GM21360 (cell line): ENCODE measurements around the gene FOXO3.

Experiments used
- ATAC-seq: cut with Tn5 transposase; IDR thresholded peaks from one replicate; pipeline ENCODE4 v1.9.1; 2021; ENCODE audit warnings: mild to moderate bottlenecking, moderate library complexity; ENCODE audit not compliant: unreplicated experiment

FOXO3 gene

GRCh38 chr6:108574457-108575141 is 13.9 kb downstream of the FOXO3 start:
- ATAC-seq: no peak

- no peak for ATAC-seq
These were observed 15.3 kb downstream of the FOXO3 start for GRCh38 chr6:108575905-108576494.

GRCh38 chr6:108576709-108577108 is 16.0 kb downstream of the FOXO3 start:
- no peak for ATAC-seq

DNA sequence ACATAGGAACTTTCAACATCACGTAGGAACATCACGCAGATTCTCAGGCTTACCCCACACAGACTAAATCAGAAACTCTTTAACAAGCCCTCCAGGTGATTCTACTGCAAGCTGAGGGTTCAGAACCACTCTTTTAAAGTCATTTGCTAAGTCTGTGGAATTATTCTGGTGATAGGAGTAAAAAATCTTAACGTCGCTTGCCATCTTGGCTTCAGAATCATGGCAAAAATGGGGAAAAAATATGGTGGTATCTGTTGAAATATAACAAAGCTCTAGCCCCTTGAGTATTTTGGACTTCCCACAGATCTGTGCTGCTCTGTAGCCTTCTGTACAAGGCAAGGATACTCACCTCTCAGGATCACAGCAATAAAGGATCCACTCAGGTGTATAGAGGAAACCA is 17.4 kb downstream of the FOXO3 start:
- no peak for ATAC-seq

GRCh38 chr6:108578595-108579327 is 18.0 kb downstream of the FOXO3 start:
- ATAC-seq: no peak

DNA sequence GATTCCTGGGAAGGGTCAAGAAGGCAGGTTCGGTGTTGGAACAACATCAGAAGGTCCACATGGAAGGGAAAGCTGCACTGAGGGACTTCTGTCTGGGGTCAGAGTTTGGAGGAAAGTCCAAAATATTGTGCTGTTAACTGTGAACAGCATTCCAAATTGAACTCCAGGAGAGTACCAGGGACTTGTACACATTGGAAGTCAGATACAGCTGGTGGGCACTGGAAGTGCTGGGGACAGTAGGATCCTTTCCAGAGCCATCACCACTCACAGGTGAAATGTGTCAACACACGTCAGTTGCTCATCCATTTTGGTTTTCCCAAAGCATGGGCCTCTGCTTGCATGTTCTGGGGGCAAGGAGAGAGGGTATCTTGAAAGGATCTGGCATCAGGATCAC is 18.6 kb downstream of the FOXO3 start:
- no peak for ATAC-seq

DNA sequence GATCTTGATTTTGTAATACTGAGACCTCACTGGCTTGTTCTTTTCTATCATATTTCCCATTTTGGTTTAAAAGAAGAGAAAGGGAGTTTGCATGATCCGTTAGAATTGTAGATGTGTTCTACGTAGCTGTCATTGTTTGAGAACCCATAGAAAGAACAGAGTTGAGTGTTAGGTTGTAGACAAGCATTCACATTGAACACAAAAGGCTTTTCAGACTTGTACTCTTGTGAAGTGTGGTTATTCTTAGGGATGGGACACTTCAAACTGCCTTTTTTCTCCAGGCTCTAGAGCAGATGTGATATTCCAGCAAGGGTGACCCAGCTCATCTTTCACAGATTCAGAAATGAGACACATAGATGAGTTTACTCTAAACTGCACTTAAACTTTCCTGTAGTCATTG is 19.9 kb downstream of the FOXO3 start:
- ATAC-seq: no peak

GRCh38 chr6:108581237-108581931 is 20.7 kb downstream of the FOXO3 start:
- ATAC-seq: no peak

DNA sequence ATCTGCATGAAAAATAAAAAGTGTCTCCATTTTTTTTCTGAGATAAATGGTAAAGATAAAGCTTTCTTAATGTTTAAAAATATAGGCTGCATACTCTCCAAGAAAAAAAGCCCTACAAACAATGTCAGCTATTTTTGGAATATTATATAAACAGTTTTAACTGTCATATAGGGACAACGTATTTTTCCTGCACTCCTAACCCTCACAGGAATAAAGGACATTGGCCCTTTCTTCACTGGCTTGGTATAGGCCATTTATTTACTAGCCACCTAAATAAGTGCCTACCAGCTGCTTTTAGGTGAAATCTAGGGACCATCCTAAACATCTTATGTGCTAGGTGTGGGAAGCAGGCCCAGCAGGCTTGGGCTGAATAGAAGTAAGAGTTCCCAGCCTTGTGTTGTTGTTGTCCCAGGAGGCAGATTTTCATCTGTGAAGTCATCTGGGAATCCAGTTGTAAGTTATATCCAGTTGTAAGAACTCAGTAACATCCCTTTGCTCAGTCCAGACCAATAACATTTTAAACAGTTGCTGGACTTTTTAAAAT is 21.3 kb downstream of the FOXO3 start:
- ATAC-seq: no peak

- no peak for ATAC-seq
These were observed 21.9 kb downstream of the FOXO3 start for GRCh38 chr6:108582618-108583017.

DNA sequence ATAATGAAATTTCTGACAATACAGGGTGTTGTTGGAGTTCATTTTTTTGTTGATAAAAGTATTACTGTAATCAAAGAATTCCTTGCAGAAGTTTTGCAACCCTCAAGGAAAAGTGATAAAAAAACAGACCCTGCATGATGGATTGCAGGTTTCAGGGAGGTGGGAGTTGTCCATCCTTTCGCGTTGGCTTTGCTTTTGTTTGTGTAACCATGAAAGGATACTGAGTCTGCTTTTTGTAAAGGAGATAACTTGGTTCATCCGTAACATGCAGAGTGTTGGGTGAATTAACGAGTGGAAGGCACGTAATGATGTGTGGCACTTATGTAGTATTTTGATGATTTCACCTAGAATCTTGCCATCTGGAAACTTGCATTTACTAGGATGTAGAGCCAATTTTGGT is 23.6 kb downstream of the FOXO3 start:
- no peak for ATAC-seq

DNA sequence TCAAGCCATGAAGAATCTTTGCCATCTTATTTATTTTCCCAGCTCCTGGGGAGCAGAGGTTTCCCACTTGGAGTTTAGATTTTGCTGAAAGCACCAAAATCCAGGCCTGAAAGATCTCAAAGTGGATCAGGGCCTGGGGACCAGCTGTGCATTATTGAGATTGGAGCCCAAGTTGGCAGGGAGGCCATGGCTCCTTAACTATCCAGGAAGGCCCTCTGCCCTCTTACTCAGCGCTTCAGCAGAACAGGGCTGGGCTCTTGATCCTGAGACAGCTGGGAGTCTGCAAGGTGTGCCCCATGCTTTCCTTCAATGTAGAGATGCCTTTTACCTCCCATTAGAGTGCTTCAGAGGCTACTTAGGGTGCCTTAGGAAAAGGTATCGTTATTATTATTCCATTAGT is 24.6 kb downstream of the FOXO3 start:
- ATAC-seq: no peak

DNA sequence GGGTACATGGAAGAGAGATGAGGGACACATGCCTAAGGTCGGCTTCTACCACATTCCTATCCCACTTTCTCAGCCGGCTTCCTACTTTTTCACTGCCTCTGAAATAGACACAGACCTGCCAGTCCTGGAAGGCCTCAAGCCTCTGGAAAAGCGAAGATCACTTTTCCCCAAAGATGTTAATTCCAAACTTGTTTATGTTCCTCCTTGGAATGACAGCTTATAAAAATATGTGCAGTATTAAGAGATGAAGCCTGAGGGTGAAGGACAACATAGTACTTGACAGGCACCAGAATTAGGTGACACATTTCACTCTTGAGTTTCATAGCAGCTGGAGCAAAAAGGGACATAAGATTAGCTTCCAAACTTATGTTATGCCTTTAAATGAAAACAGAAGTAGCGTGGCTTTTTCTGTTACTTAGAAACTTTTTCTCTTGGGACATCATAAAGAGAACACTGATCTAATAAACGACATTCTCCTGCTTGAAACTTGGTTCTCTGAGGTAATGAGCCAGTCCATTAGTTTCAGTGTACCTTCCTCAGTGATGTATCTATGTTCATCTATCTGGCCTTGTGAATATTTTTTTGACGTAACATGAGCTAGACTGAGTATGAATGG is 25.3 kb downstream of the FOXO3 start:
- ATAC-seq: no peak

DNA sequence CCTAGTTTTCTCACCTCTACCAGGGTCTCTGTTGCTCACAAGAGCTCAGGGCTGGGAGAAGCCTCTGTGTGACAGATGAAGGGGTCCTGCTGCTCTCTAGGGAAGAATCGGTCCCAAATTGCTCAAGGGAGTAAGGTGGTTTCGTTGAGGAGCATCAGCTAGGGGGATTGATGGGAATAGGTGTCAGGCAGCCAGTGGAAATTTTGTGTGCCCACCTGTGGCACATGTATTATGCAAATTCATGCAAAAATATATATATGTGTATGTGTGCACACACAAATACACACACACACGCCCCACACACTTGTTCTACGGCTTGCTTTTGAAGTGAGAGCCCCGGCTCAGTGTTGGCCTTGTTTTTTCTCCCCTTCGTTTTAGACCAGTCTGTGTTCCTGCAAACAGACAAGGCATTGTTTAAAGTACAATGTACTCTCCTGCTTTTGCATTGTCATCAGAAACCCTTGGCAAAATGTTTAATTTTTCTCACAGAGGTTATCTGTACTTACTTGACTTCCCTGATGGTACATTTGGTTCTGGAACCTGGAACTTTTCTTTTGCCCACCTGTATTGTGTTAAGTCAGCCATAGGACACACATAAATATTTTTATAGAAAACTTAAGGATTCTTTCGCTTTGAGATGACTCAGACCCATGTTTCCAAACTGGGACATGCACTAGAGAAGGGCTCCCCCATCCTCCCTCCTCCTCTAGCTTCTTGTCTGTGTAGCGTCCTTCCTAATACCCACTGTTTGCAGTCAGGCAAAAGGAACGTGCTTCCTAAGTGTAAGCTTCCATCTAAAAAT is 26.7 kb downstream of the FOXO3 start:
- no peak for ATAC-seq

GRCh38 chr6:108588586-108588985 is 27.9 kb downstream of the FOXO3 start:
- no peak for ATAC-seq

DNA sequence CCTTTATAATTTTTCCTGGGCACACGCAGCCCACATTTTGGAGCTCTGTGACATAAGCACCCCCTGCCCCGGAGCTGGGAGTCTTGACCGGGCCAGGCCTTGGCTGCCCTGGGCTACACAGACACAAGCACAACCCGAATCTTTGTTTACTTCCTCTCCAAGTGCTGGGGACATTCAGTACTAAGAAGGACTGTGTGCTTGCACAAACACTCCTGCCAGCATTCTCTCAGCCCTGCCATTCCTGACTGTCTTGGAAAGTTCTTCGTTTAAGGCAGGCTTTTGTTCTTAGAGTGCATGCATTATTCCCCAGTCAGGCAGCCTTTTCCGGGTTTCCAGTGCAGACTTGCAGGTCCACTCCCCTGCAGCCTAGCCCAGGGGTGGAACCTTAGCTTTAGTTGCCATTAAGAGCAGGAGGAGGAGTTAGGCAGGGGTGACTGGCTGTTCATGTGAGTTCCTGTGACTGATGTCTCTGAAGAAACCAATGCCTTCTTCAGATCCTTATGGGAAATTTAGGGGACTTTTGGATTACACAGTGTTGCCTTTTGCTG is 28.6 kb downstream of the FOXO3 start:
- no peak for ATAC-seq

- no peak for ATAC-seq
These were observed 30.5 kb downstream of the FOXO3 start for GRCh38 chr6:108591040-108591816.

DNA sequence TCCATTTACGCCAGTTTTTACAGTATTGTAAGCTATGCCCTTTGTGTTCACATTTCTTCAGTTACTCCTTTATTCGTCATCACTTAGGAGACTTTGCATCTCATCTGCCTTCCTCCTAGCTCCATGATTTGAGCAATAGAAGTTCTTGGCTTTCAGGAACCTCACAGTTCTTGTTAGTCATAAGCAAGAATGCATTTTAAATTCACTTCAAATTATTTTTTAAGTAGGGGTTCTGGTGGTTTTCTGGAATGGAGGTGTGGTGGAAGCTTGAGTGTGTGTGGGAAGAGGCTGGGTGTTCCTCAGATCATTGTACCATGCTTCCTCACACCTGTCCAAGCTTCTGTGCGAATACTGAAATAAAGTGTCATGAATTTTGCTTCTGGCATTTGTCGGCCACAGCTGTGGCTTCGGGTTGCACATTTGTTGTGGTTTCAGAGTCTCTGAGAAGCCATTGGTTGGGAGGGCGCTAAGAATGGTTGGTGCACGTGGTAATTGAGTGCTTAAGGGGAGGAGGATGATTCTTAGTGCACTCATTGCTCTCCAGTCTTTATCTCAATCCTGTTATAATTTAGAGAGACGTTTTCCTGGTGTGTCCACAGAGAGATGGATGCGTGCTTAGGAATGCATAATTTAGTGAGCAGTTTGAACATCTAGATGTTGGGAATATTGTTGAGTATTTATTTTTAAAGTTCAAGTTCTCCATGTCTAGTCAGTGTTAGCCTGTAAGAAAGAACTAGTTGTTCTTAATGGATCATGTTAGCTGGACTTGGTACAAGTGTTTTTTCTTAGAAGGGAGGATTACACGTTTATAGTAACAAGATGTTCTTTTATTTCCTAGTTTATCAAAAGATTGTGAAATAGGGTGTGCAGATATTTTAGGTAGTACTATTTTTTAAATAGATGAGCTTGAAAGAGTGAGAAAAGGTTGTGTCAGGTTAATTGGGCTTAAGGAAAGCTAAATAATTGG is 31.9 kb downstream of the FOXO3 start:
- peak; percentile 81 for ATAC-seq
